HL-60/S4 treated with retinoic acid at 250 ng/mL for 4 days and 3 days (cell line): ENCODE results near the gene ARPC4.

Experiments
- in situ Hi-C: fragments of 300-500 bp; cut with MboI; formaldehyde crosslinking; loops from 2 replicates; pipeline ENCODE4 v1.7.0; 2022; ENCODE audit warnings: low sequenced_read_pairs

Gene ARPC4

GRCh38 chr3:9792405-9793160 lies at the start of gene ARPC4, which contains the start of gene TADA3:
Gene ARPC4, plus strand, starts transcription at chr3:9793082. Its CDS starts 40 bp downstream, at chr3:9793122.
Gene TADA3, minus strand, starts transcription at chr3:9792473. Its CDS starts 1,007 bp downstream, at chr3:9791466.
- in situ Hi-C loops, result no loop called here

- in situ Hi-C loops, result no loop called here
Observed at GRCh38 chr3:9743548-9743947, 49.3 kb upstream of the ARPC4 start.

- in situ Hi-C loops, result no loop called here
Observed at GRCh38 chr3:9744162-9744561, 48.7 kb upstream of the ARPC4 start.

- in situ Hi-C loops, result no loop called here
Observed at GRCh38 chr3:9745521-9745920, 47.4 kb upstream of the ARPC4 start.

GRCh38 chr3:9746330-9746729 lies 46.6 kb upstream of the ARPC4 start:
- in situ Hi-C loops, result no loop called here

GRCh38 chr3:9747267-9747666 lies 45.6 kb upstream of the ARPC4 start:
- in situ Hi-C loops, result no loop called here

GRCh38 chr3:9748031-9748430 lies 44.9 kb upstream of the ARPC4 start:
- in situ Hi-C loops, result no loop called here

- in situ Hi-C loops, result no loop called here
Observed at GRCh38 chr3:9749296-9749644, 43.6 kb upstream of the ARPC4 start.

- in situ Hi-C loops, result no loop called here
Observed at GRCh38 chr3:9749645-9750555, 43.0 kb upstream of the ARPC4 start, which contains the start of gene OGG1. Gene OGG1, plus strand, starts transcription at chr3:9749952. Its CDS starts 335 bp downstream, at chr3:9750287.

GRCh38 chr3:9750556-9751411 lies 42.1 kb upstream of the ARPC4 start:
- in situ Hi-C loops, result no loop called here

GRCh38 chr3:9754678-9755077 lies 38.2 kb upstream of the ARPC4 start:
- in situ Hi-C loops, result no loop called here

GRCh38 chr3:9757427-9757826 lies 35.5 kb upstream of the ARPC4 start:
- in situ Hi-C loops, result no loop called here

GRCh38 chr3:9760779-9761505 lies 31.9 kb upstream of the ARPC4 start:
- in situ Hi-C loops, result no loop called here

- in situ Hi-C loops, result no loop called here
Observed at GRCh38 chr3:9761919-9762318, 31.0 kb upstream of the ARPC4 start.

GRCh38 chr3:9762871-9763270 lies 30.0 kb upstream of the ARPC4 start:
- in situ Hi-C loops, result no loop called here

- in situ Hi-C loops, result no loop called here
Observed at GRCh38 chr3:9765865-9766264, 27.0 kb upstream of the ARPC4 start.

- in situ Hi-C loops, result no loop called here
Observed at GRCh38 chr3:9767418-9767817, 25.5 kb upstream of the ARPC4 start.

- in situ Hi-C loops, result no loop called here
Observed at GRCh38 chr3:9768141-9768775, 24.6 kb upstream of the ARPC4 start.

- in situ Hi-C loops, result no loop called here
Observed at GRCh38 chr3:9769012-9769411, 23.9 kb upstream of the ARPC4 start.
